Measurements from ENCODE around the gene TGFA.

GRCh38 chr2:70523672-70523995, 30.0 kb downstream of the TGFA start:
- TF ChIP-seq ATF3 (IDR thresholded peaks at IDR 0.05; ENCODE audit: borderline replicate concordance, extremely low read depth, low read depth, low read length) (no peak), CTCF (IDR thresholded peaks at IDR 0.05 in 2 of 3, conservative IDR thresholded peaks at IDR 0.05 in 1 of 3; ENCODE audit: control insufficient read depth in 2 of 3, extremely low read depth in 1 of 3, insufficient read depth in 1 of 3, low read depth in 3 of 3, low read length in 3 of 3) (no peak), MYC (IDR thresholded peaks at IDR 0.05; ENCODE audit: insufficient read depth, insufficient read length, insufficient replicate concordance, low read length, severe bottlenecking) (no peak), MXI1 (IDR thresholded peaks at IDR 0.05; ENCODE audit: low read depth, low read length) (no peak), POLR2A (IDR thresholded peaks at IDR 0.05; ENCODE audit: low read depth, low read length) (no peak), NFYB (IDR thresholded peaks at IDR 0.05; ENCODE audit: insufficient read depth, low read depth, low read length) (no peak), MTA3 (IDR thresholded peaks at IDR 0.05; ENCODE audit: borderline replicate concordance, low read length) (no peak), CREB1 (IDR thresholded peaks at IDR 0.05; ENCODE audit: low read depth) (no peak), RAD21 (IDR thresholded peaks at IDR 0.05; ENCODE audit: insufficient read depth, low read depth, low read length) (no peak), EP300 (IDR thresholded peaks at IDR 0.05; ENCODE audit: borderline replicate concordance in 1 of 2, control insufficient read depth in 1 of 2, low read depth in 2 of 2, low read length in 2 of 2) (no peak), NRF1 (conservative IDR thresholded peaks at IDR 0.05; ENCODE audit: low read depth, low read length) (no peak)
- TF ChIP-seq, protein P1, sequence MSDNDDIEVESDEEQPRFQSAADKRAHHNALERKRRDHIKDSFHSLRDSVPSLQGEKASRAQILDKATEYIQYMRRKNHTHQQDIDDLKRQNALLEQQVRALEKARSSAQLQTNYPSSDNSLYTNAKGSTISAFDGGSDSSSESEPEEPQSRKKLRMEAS (IDR thresholded peaks at IDR 0.05; ENCODE audit: low read depth, low read length), result no peak
- TF ChIP-seq, protein P2, sequence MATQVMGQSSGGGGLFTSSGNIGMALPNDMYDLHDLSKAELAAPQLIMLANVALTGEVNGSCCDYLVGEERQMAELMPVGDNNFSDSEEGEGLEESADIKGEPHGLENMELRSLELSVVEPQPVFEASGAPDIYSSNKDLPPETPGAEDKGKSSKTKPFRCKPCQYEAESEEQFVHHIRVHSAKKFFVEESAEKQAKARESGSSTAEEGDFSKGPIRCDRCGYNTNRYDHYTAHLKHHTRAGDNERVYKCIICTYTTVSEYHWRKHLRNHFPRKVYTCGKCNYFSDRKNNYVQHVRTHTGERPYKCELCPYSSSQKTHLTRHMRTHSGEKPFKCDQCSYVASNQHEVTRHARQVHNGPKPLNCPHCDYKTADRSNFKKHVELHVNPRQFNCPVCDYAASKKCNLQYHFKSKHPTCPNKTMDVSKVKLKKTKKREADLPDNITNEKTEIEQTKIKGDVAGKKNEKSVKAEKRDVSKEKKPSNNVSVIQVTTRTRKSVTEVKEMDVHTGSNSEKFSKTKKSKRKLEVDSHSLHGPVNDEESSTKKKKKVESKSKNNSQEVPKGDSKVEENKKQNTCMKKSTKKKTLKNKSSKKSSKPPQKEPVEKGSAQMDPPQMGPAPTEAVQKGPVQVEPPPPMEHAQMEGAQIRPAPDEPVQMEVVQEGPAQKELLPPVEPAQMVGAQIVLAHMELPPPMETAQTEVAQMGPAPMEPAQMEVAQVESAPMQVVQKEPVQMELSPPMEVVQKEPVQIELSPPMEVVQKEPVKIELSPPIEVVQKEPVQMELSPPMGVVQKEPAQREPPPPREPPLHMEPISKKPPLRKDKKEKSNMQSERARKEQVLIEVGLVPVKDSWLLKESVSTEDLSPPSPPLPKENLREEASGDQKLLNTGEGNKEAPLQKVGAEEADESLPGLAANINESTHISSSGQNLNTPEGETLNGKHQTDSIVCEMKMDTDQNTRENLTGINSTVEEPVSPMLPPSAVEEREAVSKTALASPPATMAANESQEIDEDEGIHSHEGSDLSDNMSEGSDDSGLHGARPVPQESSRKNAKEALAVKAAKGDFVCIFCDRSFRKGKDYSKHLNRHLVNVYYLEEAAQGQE (IDR thresholded peaks at IDR 0.05; ENCODE audit: low read depth, low read length), result no peak
